ENCODE data around the gene NKX2-1. TPM values are rescaled to one million over a fixed set of nuclear protein-coding genes. Genes with fewer than 3 reads are reported as not detected.

The NKX2-1 gene
- total RNA-seq, 4 donors from 2014 or later, result not detected

DNA sequence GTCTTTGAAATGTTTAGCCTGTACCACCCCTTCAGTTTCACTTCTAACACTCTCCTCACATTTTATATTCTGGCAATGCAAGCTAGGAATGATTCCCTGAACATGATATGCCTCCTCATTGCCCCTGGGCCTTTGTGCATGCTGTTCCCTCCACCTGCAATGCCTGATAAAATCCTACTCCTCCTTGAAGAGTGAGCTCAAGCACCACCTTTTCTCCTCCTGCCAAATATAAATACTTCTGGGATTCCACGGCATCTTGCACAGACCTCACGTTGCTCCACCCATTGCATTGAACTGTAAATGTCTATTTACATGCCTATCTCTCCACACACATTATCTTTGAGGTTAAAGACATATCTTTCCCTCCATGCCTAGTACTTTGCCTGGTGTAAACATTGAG, 21.1 kb downstream of the NKX2-1 start:
- intact Hi-C loops (cut with DNase I; ENCODE audit: low total_unique reads) (no loop called here), in situ Hi-C loops (cut with MboI; ENCODE audit: low pct_ligation_motif_present in 1 of 4, low pct_unique_long_range_greater_than_20kb in 1 of 4, low sequenced_read_pairs in 3 of 4) (no loop called here)
- Histone ChIP-seq H3K27ac (no peak overlapping the region), H3K4me1 (peaks cover 0 to 2% (median under 1%) of the 10 kb centered on the region in 4 donors), H3K9me3 (no peaks in the 10 kb centered on the region), H3K27me3 (peaks cover 100% of the 10 kb centered on the region), H3K4me3 (no peak overlapping the region), H3K36me3 (no peaks in the 10 kb centered on the region)
- DNase-seq, result no peak
- WGBS, 2 donors (ENCODE audit: low coverage in 1 of 2), result 0 to 7% methylated on average over 1 to 2 of the region's 2 CpGs
- TF ChIP-seq POLR2AphosphoS5 (IDR thresholded peaks at IDR 0.05) (no peak), POLR2A (IDR thresholded peaks at IDR 0.05) (no peak), EP300 (IDR thresholded peaks at IDR 0.05; ENCODE audit: low read depth) (no peak)
- TF ChIP-seq, protein P1, sequence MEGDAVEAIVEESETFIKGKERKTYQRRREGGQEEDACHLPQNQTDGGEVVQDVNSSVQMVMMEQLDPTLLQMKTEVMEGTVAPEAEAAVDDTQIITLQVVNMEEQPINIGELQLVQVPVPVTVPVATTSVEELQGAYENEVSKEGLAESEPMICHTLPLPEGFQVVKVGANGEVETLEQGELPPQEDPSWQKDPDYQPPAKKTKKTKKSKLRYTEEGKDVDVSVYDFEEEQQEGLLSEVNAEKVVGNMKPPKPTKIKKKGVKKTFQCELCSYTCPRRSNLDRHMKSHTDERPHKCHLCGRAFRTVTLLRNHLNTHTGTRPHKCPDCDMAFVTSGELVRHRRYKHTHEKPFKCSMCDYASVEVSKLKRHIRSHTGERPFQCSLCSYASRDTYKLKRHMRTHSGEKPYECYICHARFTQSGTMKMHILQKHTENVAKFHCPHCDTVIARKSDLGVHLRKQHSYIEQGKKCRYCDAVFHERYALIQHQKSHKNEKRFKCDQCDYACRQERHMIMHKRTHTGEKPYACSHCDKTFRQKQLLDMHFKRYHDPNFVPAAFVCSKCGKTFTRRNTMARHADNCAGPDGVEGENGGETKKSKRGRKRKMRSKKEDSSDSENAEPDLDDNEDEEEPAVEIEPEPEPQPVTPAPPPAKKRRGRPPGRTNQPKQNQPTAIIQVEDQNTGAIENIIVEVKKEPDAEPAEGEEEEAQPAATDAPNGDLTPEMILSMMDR (IDR thresholded peaks at IDR 0.05), result no peak

DNA sequence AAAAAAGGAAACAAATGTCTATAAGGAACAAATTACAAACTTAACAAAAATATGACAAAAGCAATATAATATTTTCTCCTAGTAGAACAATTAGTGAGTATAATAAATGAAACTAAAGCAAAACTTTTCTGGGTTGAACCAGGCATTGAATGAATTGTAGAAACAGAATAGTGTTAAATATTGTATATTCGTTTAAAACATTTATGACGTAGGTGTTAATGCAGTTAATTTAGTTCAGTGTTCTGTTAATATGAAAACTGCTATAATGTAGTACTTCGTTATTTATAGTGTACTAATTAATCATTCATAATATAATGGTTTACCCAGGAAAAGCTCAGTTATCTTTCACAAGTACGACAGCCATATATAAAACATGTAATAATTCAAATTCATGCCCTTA, 23.7 kb downstream of the NKX2-1 start:
- H3K4me3 ChIP-seq, result no peak overlapping the region
- H3K27ac ChIP-seq, result no peak overlapping the region
- peaks cover 100% of the 10 kb centered on the region for H3K27me3 ChIP-seq
- no peaks in the 10 kb centered on the region for H3K4me1 ChIP-seq
- H3K36me3 ChIP-seq, result no peaks in the 10 kb centered on the region
- no peak for DNase-seq
- H3K9me3 ChIP-seq, result no peaks in the 10 kb centered on the region
- 61 to 67% methylated on average over 4 of the region's 4 CpGs for WGBS, 2 donors (ENCODE audit: low coverage in 1 of 2)
- intact Hi-C loops (cut with DNase I; ENCODE audit: low total_unique reads) (no loop called here), in situ Hi-C loops (cut with MboI; ENCODE audit: low pct_ligation_motif_present in 1 of 4, low pct_unique_long_range_greater_than_20kb in 1 of 4, low sequenced_read_pairs in 3 of 4) (no loop called here)
- TF ChIP-seq POLR2A (IDR thresholded peaks at IDR 0.05), result no peak
- TF ChIP-seq, protein P1 (IDR thresholded peaks at IDR 0.05), result no peak
- no peak for TF ChIP-seq EP300 (IDR thresholded peaks at IDR 0.05; ENCODE audit: low read depth)
- TF ChIP-seq POLR2AphosphoS5 (IDR thresholded peaks at IDR 0.05), result no peak

DNA sequence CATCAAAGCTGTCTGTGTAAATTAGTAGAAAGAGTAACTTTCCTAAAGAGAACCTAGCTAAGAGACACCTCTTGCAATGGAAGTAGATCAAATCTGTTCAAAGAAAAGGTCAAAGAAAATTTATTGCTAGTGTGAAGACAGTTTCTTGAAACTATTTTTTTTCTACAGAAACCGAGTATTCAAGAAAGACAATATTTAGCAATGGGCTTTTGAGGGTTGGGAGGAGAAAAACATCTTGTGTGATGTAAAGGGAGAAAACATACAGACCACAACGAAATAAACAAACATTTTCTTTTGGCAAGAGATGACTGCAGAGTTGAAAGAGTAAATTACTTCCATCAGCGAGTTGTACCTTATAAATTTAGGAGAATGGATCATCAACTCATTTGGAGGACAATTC, 24.4 kb downstream of the NKX2-1 start:
- Histone ChIP-seq H3K9me3 (no peaks in the 10 kb centered on the region), H3K36me3 (no peaks in the 10 kb centered on the region), H3K27ac (no peak overlapping the region), H3K4me1 (no peaks in the 10 kb centered on the region), H3K27me3 (peaks cover 93% of the 10 kb centered on the region), H3K4me3 (no peak overlapping the region)
- DNase-seq, result no peak
- 9 to 13% methylated on average over 3 of the region's 3 CpGs for WGBS, 2 donors (ENCODE audit: low coverage in 1 of 2)
- TF ChIP-seq EP300 (IDR thresholded peaks at IDR 0.05; ENCODE audit: low read depth), result no peak
- no peak for TF ChIP-seq POLR2AphosphoS5 (IDR thresholded peaks at IDR 0.05)
- TF ChIP-seq POLR2A (IDR thresholded peaks at IDR 0.05), result no peak
- TF ChIP-seq, protein P1 (IDR thresholded peaks at IDR 0.05), result no peak
- in situ Hi-C loops (cut with MboI; ENCODE audit: low pct_ligation_motif_present in 1 of 4, low pct_unique_long_range_greater_than_20kb in 1 of 4, low sequenced_read_pairs in 3 of 4), result no loop called here
- intact Hi-C loops (cut with DNase I; ENCODE audit: low total_unique reads), result no loop called here

DNA sequence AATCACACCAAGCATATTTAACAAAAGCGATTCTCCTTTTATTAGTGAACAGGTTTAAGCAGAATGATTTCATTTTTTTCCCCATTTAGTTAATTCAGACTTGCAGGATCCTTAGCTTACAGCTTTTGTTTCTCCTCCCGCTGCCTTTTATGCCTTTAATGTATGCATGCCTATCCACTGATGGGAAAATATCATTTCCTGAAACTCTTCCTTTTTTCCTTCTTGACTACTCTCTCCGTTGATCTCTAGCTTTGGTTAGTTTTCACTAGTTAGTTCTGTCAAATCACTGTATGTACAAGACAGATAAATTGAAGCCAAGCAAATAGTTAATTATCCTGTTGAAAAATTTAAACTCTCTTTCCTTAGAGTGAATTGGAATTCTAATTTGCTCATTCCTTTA, 26.3 kb downstream of the NKX2-1 start:
- no peak for TF ChIP-seq POLR2AphosphoS5 (IDR thresholded peaks at IDR 0.05)
- TF ChIP-seq EP300 (IDR thresholded peaks at IDR 0.05; ENCODE audit: low read depth), result no peak
- TF ChIP-seq, protein P1 (IDR thresholded peaks at IDR 0.05), result no peak
- no peak for TF ChIP-seq POLR2A (IDR thresholded peaks at IDR 0.05)
- intact Hi-C loops (cut with DNase I; ENCODE audit: low total_unique reads) (no loop called here), in situ Hi-C loops (cut with MboI; ENCODE audit: low pct_ligation_motif_present in 1 of 4, low pct_unique_long_range_greater_than_20kb in 1 of 4, low sequenced_read_pairs in 3 of 4) (no loop called here)

More for the DNA sequence above, 26.3 kb downstream of the NKX2-1 start:
- DNase-seq, result no peak
- WGBS, 2 donors (ENCODE audit: low coverage in 1 of 2), result 16 to 29% methylated on average over 3 of the region's 3 CpGs
- no peaks in the 10 kb centered on the region for H3K9me3 ChIP-seq
- H3K36me3 ChIP-seq, result no peaks in the 10 kb centered on the region
- H3K4me1 ChIP-seq, result no peaks in the 10 kb centered on the region
- no peak overlapping the region for H3K27ac ChIP-seq
- peaks cover 92% of the 10 kb centered on the region for H3K27me3 ChIP-seq
- H3K4me3 ChIP-seq, result no peak overlapping the region
